Epithelial cell of proximal tubule (primary cell): Measurements from ENCODE around the gene PCDHAC1. TPM values are rescaled to one million over a fixed set of nuclear protein-coding genes. Genes with fewer than 3 reads are reported as not detected.

Source experiments
- DNase-seq: peaks from one replicate; pipeline ENCODE4 v3.0.0-alpha.2; 2011; ENCODE audit warnings: low read depth
- H3K4me3 ChIP-seq: 2 replicates; pipeline ENCODE4 v1.5.1; 2011; ENCODE audit warnings: low read depth, mild to moderate bottlenecking, low read length
- CTCF ChIP-seq: conservative IDR thresholded peaks from 2 replicates; pipeline ENCODE4 v1.5.1; 2012; ENCODE audit warnings: low read depth, mild to moderate bottlenecking, low read length
- total RNA-seq: library from RNA; depleted of rRNA; stranded (reverse); fragments of >200 nt; gene quantifications from 2 replicates; pipeline ENCODE4 v1.2.3, GENCODE V29; 2015

The PCDHAC1 gene
- total RNA-seq, 1 donor from 2014 or later = not detected

GRCh38 chr5:140967226-140967893, 41.3 kb downstream of the PCDHAC1 start:
- peak overlapping the region; percentile 67 for H3K4me3 ChIP-seq
- no peak for TF ChIP-seq CTCF

GRCh38 chr5:140969880-140970279, 43.8 kb downstream of the PCDHAC1 start:
- TF ChIP-seq CTCF = no peak
- DNase-seq = no peak
- no peak overlapping the region for H3K4me3 ChIP-seq

More at GRCh38 chr5:140967226-140967893, 41.3 kb downstream of the PCDHAC1 start:
- DNase-seq = no peak

- DNase-seq = no peak
- no peak overlapping the region for H3K4me3 ChIP-seq
- no peak for TF ChIP-seq CTCF
Measured at GRCh38 chr5:140973550-140973949, 47.5 kb downstream of the PCDHAC1 start.

- no peak overlapping the region for H3K4me3 ChIP-seq
- DNase-seq = no peak
- TF ChIP-seq CTCF = no peak
Measured at GRCh38 chr5:140977003-140977402, 50.9 kb downstream of the PCDHAC1 start.

GRCh38 chr5:140978260-140978659, 52.2 kb downstream of the PCDHAC1 start:
- no peak overlapping the region for H3K4me3 ChIP-seq
- DNase-seq = no peak
- no peak for TF ChIP-seq CTCF

GRCh38 chr5:140978983-140979382, 52.9 kb downstream of the PCDHAC1 start:
- TF ChIP-seq CTCF = no peak
- no peak for DNase-seq

More at GRCh38 chr5:140978983-140979382, 52.9 kb downstream of the PCDHAC1 start:
- no peak overlapping the region for H3K4me3 ChIP-seq

Other genes with a start within 250 kb of the PCDHAC1 start
- gene HARS1, start 234.9 kb upstream of the PCDHAC1 start, total RNA-seq = 83.0 and 123 TPM in 2 replicates
- gene HARS2, start 234.8 kb upstream of the PCDHAC1 start, total RNA-seq = 33.9 and 39.5 TPM in 2 replicates
- gene ZMAT2, start 225.9 kb upstream of the PCDHAC1 start, total RNA-seq = 38.3 and 43.6 TPM in 2 replicates
- gene PCDHA1, start 140.2 kb upstream of the PCDHAC1 start, total RNA-seq = not detected in 2 replicates
- gene PCDHA2, start 131.4 kb upstream of the PCDHAC1 start, total RNA-seq = not detected in 2 replicates
- gene PCDHA3, start 125.2 kb upstream of the PCDHAC1 start, total RNA-seq = 0.06 TPM in 1 of 2 replicates, not detected in the other
- gene PCDHA4, start 119.2 kb upstream of the PCDHAC1 start, total RNA-seq = 1.6 TPM in 1 of 2 replicates, not detected in the other
- gene PCDHA5, start 104.7 kb upstream of the PCDHAC1 start, total RNA-seq = not detected in 2 replicates
- not detected in 2 replicates for gene PCDHA6, start 98.3 kb upstream of the PCDHAC1 start, total RNA-seq
- under 0.01 TPM in 1 of 2 replicates, not detected in the other for gene PCDHA7, start 92.0 kb upstream of the PCDHAC1 start, total RNA-seq
- not detected in 2 replicates for gene PCDHA8, start 85.1 kb upstream of the PCDHAC1 start, total RNA-seq
- gene PCDHA9, start 77.9 kb upstream of the PCDHAC1 start, total RNA-seq = not detected in 2 replicates
- gene PCDHA10, start 70.4 kb upstream of the PCDHAC1 start, total RNA-seq = under 0.01 and 0.06 TPM in 2 replicates
- gene PCDHA11, start 57.3 kb upstream of the PCDHAC1 start, total RNA-seq = not detected in 2 replicates
- not detected in 2 replicates for gene PCDHA12, start 51.0 kb upstream of the PCDHAC1 start, total RNA-seq
- not detected in 2 replicates for gene PCDHA13, start 44.2 kb upstream of the PCDHAC1 start, total RNA-seq
- not detected in 2 replicates for gene PCDHAC2, start 40.2 kb downstream of the PCDHAC1 start, total RNA-seq
- gene PCDHB1, start 125.1 kb downstream of the PCDHAC1 start, total RNA-seq = not detected in 2 replicates
- gene PCDHB2, start 168.3 kb downstream of the PCDHAC1 start, total RNA-seq = under 0.01 and 0.17 TPM in 2 replicates
- 0.22 and 0.23 TPM in 2 replicates for gene PCDHB3, start 174.2 kb downstream of the PCDHAC1 start, total RNA-seq
- gene PCDHB4, start 195.5 kb downstream of the PCDHAC1 start, total RNA-seq = not detected in 2 replicates
- gene PCDHB5, start 208.9 kb downstream of the PCDHAC1 start, total RNA-seq = 0.22 and 0.63 TPM in 2 replicates
- gene PCDHB6, start 223.8 kb downstream of the PCDHAC1 start, total RNA-seq = not detected in 2 replicates
- not detected in 2 replicates for gene PCDHB7, start 246.3 kb downstream of the PCDHAC1 start, total RNA-seq